Suprapubic skin (tissue), 4 donors: ENCODE results near the gene GCM1. TPM values are rescaled to one million over a fixed set of nuclear protein-coding genes. Genes with fewer than 3 reads are reported as not detected.

ENCODE experiments used
- DNase-seq, 2 donors: peaks; one replicate each; pipeline ENCODE4 v3.0.0-alpha.2; 2019; ENCODE audit warnings: low spot score in 2 of 2
- H3K27ac ChIP-seq: fragments of 200-600 bp; sonication (generic); one replicate; pipeline ENCODE4 v1.5.1; 2019
- H3K27me3 ChIP-seq: fragments of 200-600 bp; sonication (generic); one replicate; pipeline ENCODE4 v1.5.1; 2019
- H3K36me3 ChIP-seq: fragments of 200-600 bp; sonication (generic); one replicate; pipeline ENCODE4 v1.5.1; 2019
- H3K4me1 ChIP-seq: fragments of 200-600 bp; sonication (generic); one replicate; pipeline ENCODE4 v1.5.1; 2019
- H3K4me3 ChIP-seq: fragments of 200-600 bp; sonication (generic); one replicate; pipeline ENCODE4 v1.5.1; 2019; ENCODE audit warnings: mild to moderate bottlenecking
- H3K9me3 ChIP-seq: fragments of 200-600 bp; sonication (generic); one replicate; pipeline ENCODE4 v1.5.1; 2019
- EP300 ChIP-seq: sonication (generic); formaldehyde crosslinking; IDR thresholded peaks from one replicate; pipeline ENCODE4 v1.6.1; 2017; ENCODE audit warnings: antibody characterized with exemption
- POLR2A ChIP-seq, 2 donors: fragments of 450-650 bp; IDR thresholded peaks; one replicate each; pipeline ENCODE4 v1.6.1; 2017; ENCODE audit warnings: antibody characterized with exemption in 2 of 2, mild to moderate bottlenecking in 2 of 2, moderate library complexity in 2 of 2
- POLR2AphosphoS5 ChIP-seq, 3 donors: sonication (generic); formaldehyde crosslinking; IDR thresholded peaks; one replicate each; pipeline ENCODE4 v1.6.1; 2017; ENCODE audit warnings: antibody characterized with exemption in 3 of 3
- WGBS: methylation state at CpG from one replicate; pipeline ENCODE4 v1.1.5; 2018; 5-methylcytosine and 5-hydroxymethylcytosine counted together
- total RNA-seq, 4 donors: library from RNA; depleted of rRNA; stranded (reverse); fragments of >200 nt; gene quantifications; one replicate each; pipeline ENCODE4 v1.1.0, GENCODE V29; 2016
- TF ChIP-seq, protein P1 (sequence below), 2 donors: fragments of 200-600 bp in 1 of 2; fragments of 450-650 bp in 1 of 2; sonication (generic) in 1 of 2; IDR thresholded peaks; one replicate each; pipeline ENCODE4 v1.5.1; 2016 to 2019; ENCODE audit warnings: antibody characterized with exemption in 2 of 2, mild to moderate bottlenecking in 1 of 2, moderate library complexity in 1 of 2

GCM1 gene
- total RNA-seq, 4 donors from 2014 or later = 0.24 TPM; not detected in 3

DNA sequence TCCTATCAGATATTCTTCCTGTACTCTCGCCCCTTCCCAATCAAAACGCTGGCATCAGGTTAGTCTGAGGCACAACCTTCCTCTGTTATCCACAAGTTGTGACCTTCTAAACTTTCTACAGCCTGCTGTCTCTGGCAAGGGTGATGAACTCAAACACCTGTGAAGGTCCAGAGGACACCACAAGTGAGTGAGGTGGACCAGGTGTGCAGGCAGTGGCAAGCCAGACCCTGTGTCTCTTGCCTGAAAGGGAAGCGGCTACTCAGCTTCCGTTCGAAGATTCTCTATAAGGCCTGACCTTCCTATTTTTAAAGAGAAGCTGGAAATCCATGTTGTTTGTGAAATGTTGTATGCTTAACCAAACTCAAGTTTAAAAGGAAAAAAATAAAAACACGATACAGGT is 36.8 kb downstream of the GCM1 start:
- Histone ChIP-seq H3K4me1 (peaks cover 11% of the 10 kb centered on the region), H3K27ac (no peak overlapping the region), H3K27me3 (no peaks in the 10 kb centered on the region), H3K36me3 (no peaks in the 10 kb centered on the region), H3K4me3 (no peak overlapping the region), H3K9me3 (no peaks in the 10 kb centered on the region)
- DNase-seq = no peak
- 67% methylated on average over 6 of the region's 6 CpGs for WGBS
- TF ChIP-seq, protein P1, sequence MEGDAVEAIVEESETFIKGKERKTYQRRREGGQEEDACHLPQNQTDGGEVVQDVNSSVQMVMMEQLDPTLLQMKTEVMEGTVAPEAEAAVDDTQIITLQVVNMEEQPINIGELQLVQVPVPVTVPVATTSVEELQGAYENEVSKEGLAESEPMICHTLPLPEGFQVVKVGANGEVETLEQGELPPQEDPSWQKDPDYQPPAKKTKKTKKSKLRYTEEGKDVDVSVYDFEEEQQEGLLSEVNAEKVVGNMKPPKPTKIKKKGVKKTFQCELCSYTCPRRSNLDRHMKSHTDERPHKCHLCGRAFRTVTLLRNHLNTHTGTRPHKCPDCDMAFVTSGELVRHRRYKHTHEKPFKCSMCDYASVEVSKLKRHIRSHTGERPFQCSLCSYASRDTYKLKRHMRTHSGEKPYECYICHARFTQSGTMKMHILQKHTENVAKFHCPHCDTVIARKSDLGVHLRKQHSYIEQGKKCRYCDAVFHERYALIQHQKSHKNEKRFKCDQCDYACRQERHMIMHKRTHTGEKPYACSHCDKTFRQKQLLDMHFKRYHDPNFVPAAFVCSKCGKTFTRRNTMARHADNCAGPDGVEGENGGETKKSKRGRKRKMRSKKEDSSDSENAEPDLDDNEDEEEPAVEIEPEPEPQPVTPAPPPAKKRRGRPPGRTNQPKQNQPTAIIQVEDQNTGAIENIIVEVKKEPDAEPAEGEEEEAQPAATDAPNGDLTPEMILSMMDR (IDR thresholded peaks at IDR 0.05) = no peak
- TF ChIP-seq EP300 (no peak), POLR2A (IDR thresholded peaks at IDR 0.05) (no peak), POLR2AphosphoS5 (IDR thresholded peaks at IDR 0.05) (no peak)

GRCh38 chr6:53109612-53110011 is 39.0 kb downstream of the GCM1 start:
- H3K9me3 ChIP-seq = no peaks in the 10 kb centered on the region
- H3K4me3 ChIP-seq = no peak overlapping the region
- H3K27me3 ChIP-seq = no peaks in the 10 kb centered on the region
- H3K36me3 ChIP-seq = no peaks in the 10 kb centered on the region
- no peak overlapping the region for H3K27ac ChIP-seq
- WGBS = 83% methylated on average over 1 of the region's 2 CpGs
- TF ChIP-seq POLR2A (IDR thresholded peaks at IDR 0.05) = no peak
- TF ChIP-seq POLR2AphosphoS5 (IDR thresholded peaks at IDR 0.05) = no peak
- H3K4me1 ChIP-seq = peaks cover 11% of the 10 kb centered on the region
- DNase-seq = no peak

GRCh38 chr6:53107091-53107490 is 41.5 kb downstream of the GCM1 start:
- H3K4me3 ChIP-seq = no peak overlapping the region
- no peak overlapping the region for H3K27ac ChIP-seq
- H3K27me3 ChIP-seq = no peaks in the 10 kb centered on the region
- no peak for DNase-seq
- no peaks in the 10 kb centered on the region for H3K9me3 ChIP-seq
- peaks cover 5% of the 10 kb centered on the region for H3K4me1 ChIP-seq
- peaks cover 9% of the 10 kb centered on the region for H3K36me3 ChIP-seq
- 85% methylated on average over 4 of the region's 4 CpGs for WGBS
- TF ChIP-seq, protein P1 (IDR thresholded peaks at IDR 0.05) = no peak
- TF ChIP-seq POLR2AphosphoS5 (IDR thresholded peaks at IDR 0.05) (no peak), POLR2A (IDR thresholded peaks at IDR 0.05) (no peak), EP300 (no peak)

GRCh38 chr6:53104916-53105315 is 43.7 kb downstream of the GCM1 start:
- Histone ChIP-seq H3K4me3 (no peak overlapping the region), H3K4me1 (no peaks in the 10 kb centered on the region), H3K36me3 (peaks cover 29% of the 10 kb centered on the region), H3K27ac (no peak overlapping the region), H3K9me3 (no peaks in the 10 kb centered on the region), H3K27me3 (no peaks in the 10 kb centered on the region)
- no peak for DNase-seq
- TF ChIP-seq, protein P1 (IDR thresholded peaks at IDR 0.05) = no peak
- no peak for TF ChIP-seq POLR2AphosphoS5 (IDR thresholded peaks at IDR 0.05)
- TF ChIP-seq POLR2A (IDR thresholded peaks at IDR 0.05) = no peak
- no peak for TF ChIP-seq EP300

DNA sequence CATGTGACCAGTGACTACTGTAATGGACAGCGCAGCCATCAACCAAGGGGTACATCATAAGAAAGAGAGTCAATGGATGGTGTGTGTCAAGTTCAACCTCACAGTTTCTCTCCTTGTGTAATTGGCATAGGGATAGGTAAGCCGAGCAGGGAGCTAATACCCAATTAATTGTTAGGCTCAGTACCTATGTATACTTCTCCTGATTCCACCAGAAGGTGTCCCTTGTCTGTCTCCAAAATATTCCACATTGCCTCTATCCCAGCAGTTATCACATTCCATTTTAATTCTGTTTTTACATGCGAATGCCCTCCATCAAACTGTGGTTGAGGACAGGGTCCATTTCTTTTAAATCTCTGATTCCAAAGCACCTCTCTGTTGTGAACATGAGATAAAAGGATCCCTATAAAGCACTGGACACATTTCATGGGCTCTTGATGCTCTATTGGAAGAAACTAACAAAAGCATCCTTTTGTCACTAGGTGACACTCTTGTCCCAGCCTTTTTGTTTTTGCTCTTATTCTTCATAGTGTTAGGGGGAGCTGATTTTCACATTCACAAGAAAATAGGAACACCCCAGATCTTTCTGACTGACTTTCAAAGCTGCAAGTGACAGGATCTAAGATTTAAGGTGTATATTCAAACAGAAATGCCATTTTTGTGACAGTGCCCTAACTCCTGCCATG is 44.5 kb downstream of the GCM1 start:
- H3K9me3 ChIP-seq = no peaks in the 10 kb centered on the region
- H3K27me3 ChIP-seq = no peaks in the 10 kb centered on the region
- H3K36me3 ChIP-seq = peaks cover 36% of the 10 kb centered on the region
- 96% methylated on average over 3 of the region's 3 CpGs for WGBS
- DNase-seq = no peak
- H3K4me1 ChIP-seq = no peaks in the 10 kb centered on the region
- H3K4me3 ChIP-seq = no peak overlapping the region
- TF ChIP-seq EP300 = no peak
- TF ChIP-seq, protein P1 (IDR thresholded peaks at IDR 0.05) = no peak
- no peak for TF ChIP-seq POLR2A (IDR thresholded peaks at IDR 0.05)
- TF ChIP-seq POLR2AphosphoS5 (IDR thresholded peaks at IDR 0.05) = no peak
- H3K27ac ChIP-seq = no peak overlapping the region

DNA sequence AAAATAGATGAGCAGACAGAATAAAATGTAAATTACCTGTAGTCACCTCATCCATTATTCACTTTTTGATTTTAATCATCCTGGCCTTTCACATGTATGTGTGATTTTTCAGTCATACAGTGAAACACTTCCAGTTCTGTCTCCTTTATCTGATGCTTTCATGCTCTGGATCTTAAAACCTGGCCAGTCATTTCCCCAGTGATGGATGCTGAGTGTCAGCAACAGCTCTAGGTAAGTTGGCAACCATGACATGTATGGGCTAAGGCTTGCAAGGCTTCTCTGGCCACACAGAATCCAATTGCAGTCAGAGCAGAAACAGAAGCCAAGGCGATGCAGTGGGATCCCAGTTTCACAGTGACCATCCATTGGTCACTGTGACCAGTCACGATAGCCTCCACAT is 47.6 kb downstream of the GCM1 start:
- H3K9me3 ChIP-seq = no peaks in the 10 kb centered on the region
- H3K4me3 ChIP-seq = no peak overlapping the region
- 100% methylated on average over 2 of the region's 2 CpGs for WGBS
- peaks cover 68% of the 10 kb centered on the region for H3K36me3 ChIP-seq
- H3K27ac ChIP-seq = no peak overlapping the region
- TF ChIP-seq EP300 = no peak
- TF ChIP-seq POLR2AphosphoS5 (IDR thresholded peaks at IDR 0.05) = no peak
- TF ChIP-seq, protein P1 (IDR thresholded peaks at IDR 0.05) = no peak
- TF ChIP-seq POLR2A (IDR thresholded peaks at IDR 0.05) = no peak
- no peak for DNase-seq
- no peaks in the 10 kb centered on the region for H3K27me3 ChIP-seq
- no peaks in the 10 kb centered on the region for H3K4me1 ChIP-seq
